GM18868 (cell line): ENCODE results near the gene TMEM132A.
"Not testable (repeated sequence)": the region's sequence is repeated elsewhere in the genome, so short reads cannot be mapped to it uniquely, and the experiment has no call there.

Source experiments
- ATAC-seq: cut with Tn5 transposase; IDR thresholded peaks from one replicate; pipeline ENCODE4 v1.9.1; 2021; ENCODE audit warnings: mild to moderate bottlenecking, moderate library complexity; ENCODE audit not compliant: unreplicated experiment

The TMEM132A gene

DNA sequence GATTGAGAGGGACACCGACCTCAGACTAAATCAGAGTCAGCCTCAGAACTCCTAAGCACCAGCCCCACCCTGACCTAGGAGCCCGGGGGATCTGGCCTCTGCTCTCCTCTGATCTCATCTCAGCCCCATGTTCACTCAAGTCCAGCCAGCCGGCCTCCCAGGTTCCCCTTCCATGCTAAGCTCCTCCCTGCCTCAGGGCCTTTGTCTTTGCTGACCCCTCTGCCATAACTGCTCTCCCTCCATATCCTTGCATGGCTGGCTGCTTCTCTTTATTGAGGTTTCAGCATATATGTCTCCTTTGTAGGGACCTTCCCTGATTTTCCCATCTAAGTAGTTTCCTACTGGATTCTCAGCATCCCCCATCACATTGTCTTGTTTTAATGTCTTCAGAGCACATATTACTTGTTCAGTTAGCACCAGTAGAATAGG, 28.5 kb downstream of the TMEM132A start:
- ATAC-seq = peak; percentile 1

GRCh38 chr11:60953781-60954180, 29.5 kb downstream of the TMEM132A start:
- ATAC-seq = no peak

- peak; percentile 29 for ATAC-seq
Measured at GRCh38 chr11:60954421-60954820, 30.2 kb downstream of the TMEM132A start.

DNA sequence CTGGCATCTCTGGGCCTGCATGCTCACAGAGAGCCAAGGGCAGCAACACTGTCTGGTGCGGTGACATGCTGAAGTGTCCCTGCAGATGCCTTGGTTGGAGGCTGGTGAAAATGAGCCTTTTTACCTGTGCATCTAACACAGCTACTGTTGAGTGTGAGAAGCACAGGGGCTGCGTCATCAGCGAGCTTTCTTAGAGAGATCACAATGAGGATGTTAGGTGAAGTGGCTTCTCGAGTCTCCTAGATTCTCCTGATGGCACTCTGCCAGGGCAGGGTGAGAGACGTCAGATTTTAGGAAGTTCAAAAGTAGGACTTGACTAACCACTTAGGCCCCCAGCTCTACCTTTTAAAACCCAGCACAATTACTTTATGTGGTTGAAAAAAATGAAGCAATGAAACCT, 31.3 kb downstream of the TMEM132A start:
- no peak for ATAC-seq

GRCh38 chr11:60957188-60957587, 32.9 kb downstream of the TMEM132A start:
- no peak for ATAC-seq

DNA sequence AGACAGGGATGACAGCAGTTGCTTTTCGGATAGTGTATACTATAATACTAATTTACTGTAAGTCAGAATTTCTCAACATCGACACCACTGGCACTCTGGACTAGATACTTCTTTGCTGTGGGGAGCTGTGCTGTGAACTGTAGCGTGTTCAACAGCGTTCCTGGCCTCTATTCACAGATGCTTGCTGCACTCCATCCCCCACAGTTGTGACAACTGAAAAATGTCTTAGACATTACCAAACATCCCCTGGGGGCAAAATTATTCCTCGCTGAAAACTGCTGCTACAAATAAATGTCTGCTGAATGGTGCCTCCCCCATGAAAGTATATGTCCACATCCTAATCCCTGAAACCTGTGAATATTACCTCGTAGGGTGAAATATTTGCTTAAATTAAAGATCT, 35.2 kb downstream of the TMEM132A start:
- no peak for ATAC-seq

GRCh38 chr11:60960405-60960804, 36.1 kb downstream of the TMEM132A start:
- no peak for ATAC-seq

GRCh38 chr11:60964801-60965200, 40.5 kb downstream of the TMEM132A start:
- ATAC-seq = no peak

- ATAC-seq = no peak
Measured at GRCh38 chr11:60966890-60967289, 42.6 kb downstream of the TMEM132A start.

GRCh38 chr11:60968223-60968622, 44.0 kb downstream of the TMEM132A start:
- no peak for ATAC-seq

GRCh38 chr11:60970369-60970774, 46.1 kb downstream of the TMEM132A start:
- peak; percentile 69 for ATAC-seq

DNA sequence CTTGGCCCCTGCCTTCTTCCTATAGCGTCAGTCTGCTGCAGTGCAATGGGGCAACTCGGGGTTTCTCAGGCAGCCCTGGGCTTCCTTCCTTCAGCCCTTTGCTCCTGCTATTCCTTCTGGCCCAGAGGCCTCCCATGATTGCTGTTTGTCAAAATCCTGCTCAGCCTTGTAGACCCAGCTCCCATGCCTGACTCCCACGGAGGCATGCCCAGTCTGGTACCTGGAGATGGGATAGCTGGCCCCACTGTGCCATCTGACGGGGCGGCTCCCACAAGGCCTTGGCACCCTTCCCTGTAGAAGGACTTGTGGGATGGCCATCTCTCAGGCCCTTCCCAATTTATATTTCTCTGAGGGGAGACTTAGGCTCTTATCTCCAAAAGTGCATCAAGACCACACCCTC, 46.6 kb downstream of the TMEM132A start:
- no peak for ATAC-seq

- ATAC-seq = no peak
Measured at GRCh38 chr11:60971520-60971919, 47.3 kb downstream of the TMEM132A start, which contains the start of gene CD6. CD6 (plus strand) TSS chr11:60971680; CDS start chr11:60971866, 186 bp downstream.

DNA sequence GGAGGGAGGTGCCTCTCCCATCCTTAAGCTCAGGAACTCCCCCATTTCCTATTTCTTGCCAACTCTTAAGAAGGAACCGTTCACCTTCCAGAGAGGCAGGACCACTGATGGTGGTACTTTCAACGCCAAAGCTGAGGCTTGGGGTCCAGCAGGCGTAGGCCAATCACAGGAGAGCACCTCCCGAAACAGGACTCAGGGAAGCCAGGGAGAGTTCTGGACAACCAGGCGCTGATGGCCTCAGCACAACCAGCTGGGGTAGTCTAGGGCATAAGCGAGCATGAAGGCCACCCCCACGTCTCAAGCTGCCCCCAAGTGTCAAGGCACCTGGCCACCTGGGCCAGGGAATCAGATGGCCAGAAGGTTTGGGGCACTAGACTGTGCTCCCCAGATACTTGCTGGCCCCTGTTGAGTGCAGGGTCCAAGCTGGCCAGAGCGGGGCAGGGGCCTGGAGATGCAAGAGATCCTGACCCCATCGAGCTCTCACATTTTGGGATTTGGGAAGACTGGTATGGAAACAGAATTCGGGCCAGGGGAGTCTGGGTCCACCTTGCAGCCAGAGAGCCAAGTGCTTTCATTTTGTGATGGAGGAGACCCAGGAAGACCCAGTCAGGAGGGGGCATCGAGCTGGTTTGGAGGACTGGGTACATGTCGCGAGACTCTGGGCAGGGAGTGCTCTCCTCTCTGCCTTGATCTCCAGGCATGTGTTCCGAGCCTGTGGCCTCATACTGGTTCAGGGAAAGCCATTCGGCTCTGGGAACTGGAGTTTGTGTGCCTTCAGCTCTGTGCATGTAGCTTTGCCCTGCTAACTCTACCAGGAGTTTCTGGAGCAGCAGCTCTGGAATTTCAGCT, 48.1 kb downstream of the TMEM132A start:
- no peak for ATAC-seq

DNA sequence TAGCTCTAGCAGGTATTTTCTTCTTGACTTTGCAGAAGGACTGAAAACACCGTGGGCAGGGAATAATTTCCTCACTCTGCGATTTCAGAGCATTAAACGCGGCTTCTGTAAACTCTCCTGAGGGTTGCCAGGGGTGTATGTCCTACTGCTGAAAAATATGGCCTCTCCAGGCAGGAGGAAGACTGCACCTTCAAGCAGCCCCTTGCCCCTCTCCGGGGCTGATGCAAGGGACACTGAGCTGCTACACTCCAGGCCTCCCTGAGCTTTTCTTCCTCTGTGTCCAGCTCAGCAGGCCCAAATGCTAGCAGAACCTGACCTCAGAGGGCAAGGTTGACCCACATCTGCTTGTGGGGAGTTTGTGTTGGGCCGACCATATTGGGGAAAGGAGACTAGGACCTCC, 49.4 kb downstream of the TMEM132A start:
- no peak for ATAC-seq

GRCh38 chr11:60974316-60974715, 50.1 kb downstream of the TMEM132A start:
- not testable (repeated sequence) for ATAC-seq

GRCh38 chr11:60974726-60975125, 50.5 kb downstream of the TMEM132A start:
- no peak for ATAC-seq

DNA sequence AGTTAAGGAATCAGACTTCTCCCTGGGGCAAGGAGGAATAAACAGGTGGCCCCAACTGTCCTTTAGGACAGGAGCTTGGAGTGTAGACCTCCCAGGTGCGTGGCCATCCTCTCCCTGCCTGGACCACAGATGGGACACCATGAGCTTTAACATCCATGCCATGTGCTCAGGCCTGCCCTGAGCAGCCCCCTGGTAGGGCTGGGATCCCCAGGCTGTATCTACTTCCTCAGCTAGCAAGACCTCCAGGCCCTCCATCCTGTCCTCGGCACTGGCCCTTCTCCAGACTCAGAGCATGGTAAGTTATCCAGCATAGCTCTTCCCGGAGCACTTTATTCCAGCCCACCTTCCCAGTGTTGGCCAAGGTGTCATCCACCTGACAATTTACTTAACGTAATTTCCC, 53.0 kb downstream of the TMEM132A start:
- no peak for ATAC-seq

DNA sequence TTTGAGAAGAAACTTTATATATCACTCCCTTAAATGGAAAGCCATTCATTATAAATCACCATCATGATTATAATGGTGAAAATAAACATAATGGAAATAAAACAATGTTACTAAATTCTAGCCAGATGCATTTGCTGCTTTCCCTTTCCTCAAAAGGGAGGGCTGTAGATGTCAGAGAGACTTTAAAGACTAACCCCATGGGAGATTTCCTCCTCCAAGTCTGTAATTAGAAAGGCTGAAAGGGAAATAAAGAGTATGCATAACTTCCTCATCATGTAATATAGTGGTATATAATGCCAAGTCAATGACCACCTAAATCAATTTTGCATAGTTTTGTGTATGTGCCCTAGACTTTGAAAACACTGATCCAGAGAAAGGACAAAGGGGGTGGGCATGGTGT, 53.6 kb downstream of the TMEM132A start:
- no peak for ATAC-seq

DNA sequence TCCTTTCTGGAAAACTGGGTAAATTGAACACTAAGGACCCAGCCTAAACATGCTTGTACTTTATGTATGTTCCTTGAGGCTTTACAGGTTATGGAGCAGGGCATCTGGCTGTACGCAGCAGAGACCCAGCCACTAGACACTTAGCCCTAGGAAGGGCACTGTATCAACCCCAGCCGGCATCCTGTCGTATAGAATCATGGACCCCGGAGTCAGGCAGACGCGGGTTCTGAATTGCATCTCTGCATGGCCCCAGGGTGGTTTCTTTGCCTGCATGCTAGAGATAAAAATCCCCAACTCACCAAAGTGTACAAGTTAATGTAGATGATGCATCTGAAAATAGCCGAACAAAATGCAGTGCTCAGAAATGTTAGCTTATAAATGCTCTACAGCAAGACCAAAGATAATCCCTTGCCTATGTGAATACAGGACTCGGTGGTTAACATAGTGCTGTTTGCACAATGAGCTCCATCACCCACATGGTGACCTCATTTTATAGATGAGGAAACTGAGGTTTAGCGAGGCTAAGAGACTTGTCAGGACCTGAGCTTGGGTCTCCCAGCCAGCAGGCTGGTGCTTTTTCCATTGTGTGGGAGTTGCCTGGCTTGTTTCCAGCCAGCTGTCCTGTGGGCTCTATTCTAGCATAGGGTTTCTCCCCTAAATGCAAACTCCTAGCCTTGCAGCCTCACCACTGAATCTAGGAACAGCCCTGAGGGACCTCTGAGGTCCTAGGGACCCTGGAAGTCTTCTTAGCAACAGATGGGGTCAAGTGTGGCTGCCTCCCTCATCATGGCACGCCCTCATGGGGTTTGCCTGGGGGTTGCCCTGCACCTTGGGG, 54.5 kb downstream of the TMEM132A start:
- ATAC-seq = peak; percentile 74

GRCh38 chr11:60981515-60981914, 57.3 kb downstream of the TMEM132A start:
- ATAC-seq = no peak

DNA sequence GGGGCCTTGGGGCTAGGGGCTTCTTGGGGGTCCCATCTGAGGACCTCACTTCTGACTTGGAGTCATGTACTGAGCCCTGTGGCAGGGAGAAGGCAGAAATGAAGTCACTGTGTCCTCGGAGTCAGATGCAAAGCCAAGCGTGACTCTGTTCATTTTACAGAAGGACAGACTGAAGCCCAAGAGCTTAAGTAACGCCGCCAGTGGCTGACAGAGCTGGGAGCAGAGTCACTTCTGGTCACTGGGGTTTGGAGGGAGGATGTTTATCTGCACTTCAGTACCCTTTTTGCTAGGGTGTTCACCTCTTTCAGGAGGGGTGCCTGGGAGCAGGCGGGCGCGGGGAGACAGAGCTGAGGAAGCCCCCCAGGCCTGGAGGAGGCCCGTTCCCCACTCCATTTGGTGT, 57.9 kb downstream of the TMEM132A start:
- no peak for ATAC-seq
